VCaP (cell line): Measurements from ENCODE around the gene MTG2.
A peak's percentile ranks its signal among the peaks of the same experiment; 100 is the strongest.

Experiments
- H3K27ac ChIP-seq: fragments of 450-650 bp; 2 replicates; pipeline ENCODE4 v1.5.1; 2017
- CTCF ChIP-seq: fragments of 450-650 bp; conservative IDR thresholded peaks from 2 replicates; pipeline ENCODE4 v1.5.1; 2017; ENCODE audit warnings: mild to moderate bottlenecking, moderate library complexity

Gene MTG2

GRCh38 chr20:62137092-62137384 is 45.8 kb upstream of the MTG2 start:
- TF ChIP-seq CTCF = no peak; the same call in none of the 2 replicates
- H3K27ac ChIP-seq = peak overlapping the region; percentile 24; the same call in 1 of the 2 replicates

GRCh38 chr20:62137478-62138203 is 45.2 kb upstream of the MTG2 start:
- TF ChIP-seq CTCF = no peak
- H3K27ac ChIP-seq = peak overlapping the region; percentile 24

GRCh38 chr20:62138204-62138543 is 44.7 kb upstream of the MTG2 start:
- no peak for TF ChIP-seq CTCF
- H3K27ac ChIP-seq = peak overlapping the region; percentile 24

- TF ChIP-seq CTCF = no peak
- H3K27ac ChIP-seq = peak overlapping the region; percentile 24
Measured at GRCh38 chr20:62138912-62139311, 43.9 kb upstream of the MTG2 start.

GRCh38 chr20:62139636-62140035 is 43.2 kb upstream of the MTG2 start:
- TF ChIP-seq CTCF = no peak
- H3K27ac ChIP-seq = peak overlapping the region; percentile 99; the same call in 1 of the 2 replicates

GRCh38 chr20:62141043-62141396 is 41.8 kb upstream of the MTG2 start:
- peak overlapping the region; percentile 99 for H3K27ac ChIP-seq
- no peak for TF ChIP-seq CTCF

GRCh38 chr20:62141397-62142251 is 41.2 kb upstream of the MTG2 start:
- peak; percentile 60 for TF ChIP-seq CTCF

More at GRCh38 chr20:62141397-62142251, 41.2 kb upstream of the MTG2 start:
- peak overlapping the region; percentile 99 for H3K27ac ChIP-seq
